Neural crest cell (in vitro differentiated cells): ENCODE results near the gene ZSWIM4. TPM values are rescaled to one million over a fixed set of nuclear protein-coding genes. Genes with fewer than 3 reads are reported as not detected.
A peak's percentile ranks its signal among the peaks of the same experiment; 100 is the strongest.

Experiments
- DNase-seq: peaks from one replicate; pipeline ENCODE4 v3.0.0; 2021; ENCODE audit warnings: low read depth, mixed read lengths, low spot score
- H3K27ac Mint-ChIP-seq: one replicate; pipeline ENCODE4 v1.8.0; 2021; ENCODE audit warnings: mild to moderate bottlenecking, mixed read lengths; ENCODE audit not compliant: unreplicated experiment
- H3K27me3 Mint-ChIP-seq: 2 replicates; pipeline ENCODE4 v1.8.0; 2021; ENCODE audit warnings: low read depth, mild to moderate bottlenecking, mixed read lengths
- H3K36me3 Mint-ChIP-seq: 2 replicates; pipeline ENCODE4 v1.8.0; 2021; ENCODE audit warnings: low read depth, mild to moderate bottlenecking, mixed read lengths
- H3K4me1 Mint-ChIP-seq: 2 replicates; pipeline ENCODE4 v1.8.0; 2021; ENCODE audit warnings: mixed read lengths
- H3K4me3 Mint-ChIP-seq: one replicate; pipeline ENCODE4 v1.8.0; 2021; ENCODE audit warnings: mild to moderate bottlenecking, mixed read lengths
- H3K9me3 Mint-ChIP-seq: 2 replicates; pipeline ENCODE4 v1.8.0; 2021; ENCODE audit warnings: mixed read lengths
- CTCF ChIP-seq: fragments of 200-600 bp; sonication (generic); conservative IDR thresholded peaks from 2 replicates; pipeline ENCODE4 v1.5.0; 2021; ENCODE audit warnings: antibody characterized with exemption, mild to moderate bottlenecking
- total RNA-seq: library from RNA; stranded (reverse); gene quantifications from 2 replicates; pipeline ENCODE4 v1.2.1, GENCODE V29; 2021

The ZSWIM4 gene
- total RNA-seq, 1 donor from 2014 or later = 19.9 TPM

- Mint-ChIP-seq H3K27me3 (no peaks in the 10 kb centered on the region), H3K36me3 (peaks cover 18% of the 10 kb centered on the region), H3K4me3 (peak overlapping the region; percentile 3), H3K9me3 (no peaks in the 10 kb centered on the region), H3K27ac (no peak overlapping the region), H3K4me1 (no peaks in the 10 kb centered on the region)
- no peak for DNase-seq
- no peak for TF ChIP-seq CTCF
These were observed 37.2 kb upstream of the ZSWIM4 start for GRCh38 chr19:13757805-13758772.

- no peaks in the 10 kb centered on the region for H3K27me3 Mint-ChIP-seq
- H3K27ac Mint-ChIP-seq = no peak overlapping the region
- H3K9me3 Mint-ChIP-seq = no peaks in the 10 kb centered on the region
- H3K4me3 Mint-ChIP-seq = no peak overlapping the region
- peaks cover 2% of the 10 kb centered on the region for H3K4me1 Mint-ChIP-seq
- no peak for TF ChIP-seq CTCF
- no peak for DNase-seq
- peaks cover 22% of the 10 kb centered on the region for H3K36me3 Mint-ChIP-seq
These were observed 36.4 kb upstream of the ZSWIM4 start for GRCh38 chr19:13758795-13759194.

- H3K27ac Mint-ChIP-seq = no peak overlapping the region
- no peaks in the 10 kb centered on the region for H3K27me3 Mint-ChIP-seq
- H3K36me3 Mint-ChIP-seq = peaks cover 18% of the 10 kb centered on the region
- no peak for DNase-seq
- H3K4me3 Mint-ChIP-seq = no peak overlapping the region
- H3K9me3 Mint-ChIP-seq = no peaks in the 10 kb centered on the region
- peaks cover 12% of the 10 kb centered on the region for H3K4me1 Mint-ChIP-seq
- TF ChIP-seq CTCF = peak; percentile 28
These were observed 33.8 kb upstream of the ZSWIM4 start for GRCh38 chr19:13761423-13761822.

- H3K4me1 Mint-ChIP-seq = peaks cover 12% of the 10 kb centered on the region
- DNase-seq = no peak
- no peak overlapping the region for H3K4me3 Mint-ChIP-seq
- no peaks in the 10 kb centered on the region for H3K9me3 Mint-ChIP-seq
- no peak overlapping the region for H3K27ac Mint-ChIP-seq
- no peaks in the 10 kb centered on the region for H3K27me3 Mint-ChIP-seq
- no peak for TF ChIP-seq CTCF
- H3K36me3 Mint-ChIP-seq = peaks cover 16% of the 10 kb centered on the region
These were observed 32.5 kb upstream of the ZSWIM4 start for GRCh38 chr19:13762635-13763235.

- Mint-ChIP-seq H3K4me3 (peak overlapping the region; percentile 85), H3K27ac (no peak overlapping the region), H3K4me1 (peaks cover 12% of the 10 kb centered on the region), H3K27me3 (no peaks in the 10 kb centered on the region), H3K36me3 (peaks cover 13% of the 10 kb centered on the region), H3K9me3 (no peaks in the 10 kb centered on the region)
- TF ChIP-seq CTCF = no peak
- no peak for DNase-seq
These were observed 32.0 kb upstream of the ZSWIM4 start for GRCh38 chr19:13763265-13763664.
